Small intestine (tissue), 7 donors: ENCODE measurements around the gene ORM2. TPM values are rescaled to one million over a fixed set of nuclear protein-coding genes. Genes with fewer than 3 reads are reported as not detected.
"Not testable (repeated sequence)": the region's sequence is repeated elsewhere in the genome, so short reads cannot be mapped to it uniquely, and the experiment has no call there.

Experiments used
- DNase-seq, 2 donors: peaks; one replicate each; pipeline versions ENCODE4 v3.0.0 to v3.0.0-alpha.2; 2013
- FAIRE-seq: peaks from 2 replicates; lab custom pipeline; 2012; peaks lifted over from hg19 to GRCh38; lab: Jason Lieb, UNC
- H3K27ac ChIP-seq, 3 donors: one replicate each; pipeline ENCODE4 v1.5.1; 2013; ENCODE audit warnings: low read length in 2 of 3, mild to moderate bottlenecking in 2 of 3, control low read depth in 1 of 3, inconsistent platforms in 1 of 3, low read depth in 1 of 3, moderate library complexity in 1 of 3
- H3K27me3 ChIP-seq, 3 donors: one replicate each; pipeline ENCODE4 v1.6.1; 2013; ENCODE audit warnings: low read length in 3 of 3, inconsistent platforms in 1 of 3; ENCODE audit not compliant: control insufficient read depth in 3 of 3, insufficient read depth in 3 of 3
- H3K36me3 ChIP-seq, 3 donors: one replicate each; pipeline ENCODE4 v1.6.1; 2013; ENCODE audit warnings: low read length in 3 of 3, inconsistent platforms in 1 of 3, low read depth in 1 of 3, mild to moderate bottlenecking in 1 of 3, moderate library complexity in 1 of 3; ENCODE audit not compliant: control insufficient read depth in 3 of 3, insufficient read depth in 2 of 3
- H3K4me1 ChIP-seq, 3 donors: one replicate each; pipeline ENCODE4 v1.6.1; 2013; ENCODE audit warnings: low read length in 2 of 3, inconsistent platforms in 1 of 3, low read depth in 1 of 3, mild to moderate bottlenecking in 1 of 3, moderate library complexity in 1 of 3; ENCODE audit not compliant: control insufficient read depth in 3 of 3, insufficient read depth in 2 of 3
- H3K4me3 ChIP-seq, 3 donors: one replicate each; pipeline ENCODE4 v1.5.1; 2013; ENCODE audit warnings: low read length in 3 of 3, control low read depth in 1 of 3, inconsistent platforms in 1 of 3, low read depth in 1 of 3, mild to moderate bottlenecking in 1 of 3, moderate library complexity in 1 of 3
- H3K9me3 ChIP-seq, 2 donors: one replicate each; pipeline ENCODE4 v1.6.1; 2013; ENCODE audit warnings: low read depth in 1 of 2, low read length in 1 of 2; ENCODE audit not compliant: control insufficient read depth in 2 of 2, insufficient read depth in 1 of 2
- whole genome bisulfite sequencing, 3 donors: extraction: QIAGEN DNeasy Blood & Tissue Kit; methylation state at CpG; one replicate each; pipeline ENCODE4 v1.1.7; 2013; 5-methylcytosine and 5-hydroxymethylcytosine counted together
- polyA plus RNA-seq, 4 donors: library from polyadenylated mRNA; stranded (reverse) in 3 of 4; unstranded in 1 of 4; fragments of 200-250 nt in 3 of 4; fragments of 120-200 nt in 1 of 4; gene quantifications; one replicate each; pipeline versions ENCODE4 v1.2.1 to v1.2.3, GENCODE V29; 2013
- donor health status: healthy with polysubstance abuse.
- donor health status: control.
- donor health status: control.
- donor health status: Bipolar disorder and iron deficiency.
- donor health status: healthy.

Gene ORM2
- polyA plus RNA-seq, 4 donors, result 0.28 TPM; not detected in 3

DNA sequence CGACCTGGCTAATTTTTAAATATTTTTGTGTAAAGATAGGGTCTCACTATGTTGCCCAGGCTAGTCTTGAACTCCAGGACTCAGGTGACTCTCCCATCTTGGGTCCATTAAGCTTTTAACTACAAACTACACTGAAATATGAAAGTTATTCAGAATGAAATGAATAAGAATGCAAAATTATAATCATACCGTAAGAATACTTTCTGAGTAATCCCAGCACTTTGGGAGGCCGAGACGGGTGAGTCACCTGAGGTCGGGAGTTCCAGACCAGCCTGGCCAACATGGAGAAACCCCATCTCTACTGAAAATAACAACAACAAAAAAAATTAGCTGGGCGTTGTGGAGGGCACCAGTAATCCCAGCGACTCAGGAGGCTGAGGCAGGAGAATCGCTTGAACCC lies 7.9 kb upstream of the ORM2 start:
- no peaks in the 10 kb centered on the region for H3K4me1 ChIP-seq
- WGBS, 3 donors, result 57 to 83% (median 70%) methylated on average over 8 of the region's 8 CpGs
- H3K27ac ChIP-seq, result no peak overlapping the region
- no peak overlapping the region for H3K4me3 ChIP-seq
- no peaks in the 10 kb centered on the region for H3K9me3 ChIP-seq
- FAIRE-seq (no peak), DNase-seq (no peak)
- no peaks in the 10 kb centered on the region for H3K27me3 ChIP-seq
- H3K36me3 ChIP-seq, result no peaks in the 10 kb centered on the region

DNA sequence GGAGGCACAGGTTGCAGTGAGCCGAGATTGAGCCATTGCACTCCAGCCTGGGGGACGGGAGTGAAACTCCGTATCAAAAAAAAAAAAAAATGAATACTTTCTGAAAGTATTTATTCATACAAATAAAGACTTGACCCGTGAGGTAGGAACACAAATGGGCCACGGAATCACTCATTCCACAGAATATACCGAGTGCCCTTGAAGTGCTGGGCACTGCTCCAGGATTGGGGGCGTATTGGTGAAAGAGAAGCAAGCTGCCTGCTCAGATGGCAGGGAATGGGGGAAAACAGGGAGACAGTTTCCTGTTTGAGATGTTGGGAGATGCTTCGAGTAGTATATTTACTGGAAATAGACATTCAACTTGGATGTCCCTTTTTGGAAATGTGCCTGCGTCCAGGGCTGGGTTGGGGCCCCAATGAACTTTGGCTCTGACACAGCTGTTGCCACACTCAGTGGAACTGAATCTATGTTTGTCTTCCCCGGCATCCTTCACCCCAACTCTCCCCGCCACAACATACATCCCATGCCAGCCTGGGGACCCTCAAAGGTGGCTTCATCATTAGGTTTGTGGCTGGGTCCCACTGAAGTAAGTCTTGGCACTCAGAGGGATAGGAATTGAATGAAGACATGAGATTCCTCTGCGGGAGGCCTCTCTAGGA lies 7.4 kb upstream of the ORM2 start:
- not testable (repeated sequence) for H3K36me3 ChIP-seq, H3K27me3 ChIP-seq, DNase-seq, H3K4me1 ChIP-seq, FAIRE-seq, H3K9me3 ChIP-seq, H3K4me3 ChIP-seq, H3K27ac ChIP-seq
- whole genome bisulfite sequencing, 3 donors, result 51 to 62% (median 56%) methylated on average over 9 to 12 of the region's 12 CpGs

GRCh38 chr9:114322831-114323531 lies 6.7 kb upstream of the ORM2 start, which contains the start of gene ORM1:
Gene ORM1 (plus strand): TSS chr9:114323098. CDS start chr9:114323134, 36 bp downstream.
- not testable (repeated sequence) for H3K27ac ChIP-seq, H3K27me3 ChIP-seq, H3K36me3 ChIP-seq, H3K4me3 ChIP-seq, H3K9me3 ChIP-seq, H3K4me1 ChIP-seq, DNase-seq, FAIRE-seq
- WGBS, 3 donors, result 83 to 86% (median 86%) methylated on average over 2 to 4 of the region's 15 CpGs

DNA sequence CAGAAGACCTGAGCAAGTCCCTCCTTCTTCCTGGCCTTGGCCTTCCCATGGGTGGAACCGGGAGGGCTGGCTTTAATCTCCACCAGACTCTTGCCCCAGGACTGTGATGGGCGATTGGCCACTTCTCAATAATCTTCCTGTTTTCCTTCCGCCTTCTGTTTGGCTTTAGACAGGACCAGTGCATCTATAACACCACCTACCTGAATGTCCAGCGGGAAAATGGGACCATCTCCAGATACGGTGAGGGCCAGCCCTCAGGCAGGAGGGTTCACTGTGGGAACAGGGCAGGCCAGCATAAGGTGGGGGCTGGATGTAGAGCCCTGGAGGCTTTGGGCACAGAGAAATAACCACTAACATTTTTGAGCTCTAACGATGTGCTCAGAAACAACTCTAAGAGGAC lies 5.8 kb upstream of the ORM2 start:
- DNase-seq, H3K4me1 ChIP-seq, H3K27ac ChIP-seq, H3K9me3 ChIP-seq, FAIRE-seq, H3K4me3 ChIP-seq, H3K27me3 ChIP-seq, H3K36me3 ChIP-seq: not testable (repeated sequence)
- 78 to 82% (median 78%) methylated on average over 6 of the region's 6 CpGs for WGBS, 3 donors

DNA sequence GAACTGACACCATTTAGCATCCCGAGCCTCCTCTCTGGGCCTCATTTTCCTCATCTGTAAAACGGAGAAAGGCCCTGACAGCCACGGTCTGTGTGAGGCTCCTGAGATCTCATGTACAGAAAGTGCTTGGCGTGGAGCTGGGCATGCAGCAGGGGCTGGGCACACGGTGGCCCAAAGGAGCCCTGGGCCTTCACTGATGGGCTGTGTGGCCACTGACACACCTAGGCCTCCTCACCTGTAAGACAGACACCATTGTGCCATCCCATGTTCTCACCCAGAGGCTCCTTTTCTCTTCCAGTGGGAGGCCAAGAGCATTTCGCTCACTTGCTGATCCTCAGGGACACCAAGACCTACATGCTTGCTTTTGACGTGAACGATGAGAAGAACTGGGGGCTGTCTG lies 5.2 kb upstream of the ORM2 start:
- DNase-seq (no peak), FAIRE-seq (no peak)

DNA sequence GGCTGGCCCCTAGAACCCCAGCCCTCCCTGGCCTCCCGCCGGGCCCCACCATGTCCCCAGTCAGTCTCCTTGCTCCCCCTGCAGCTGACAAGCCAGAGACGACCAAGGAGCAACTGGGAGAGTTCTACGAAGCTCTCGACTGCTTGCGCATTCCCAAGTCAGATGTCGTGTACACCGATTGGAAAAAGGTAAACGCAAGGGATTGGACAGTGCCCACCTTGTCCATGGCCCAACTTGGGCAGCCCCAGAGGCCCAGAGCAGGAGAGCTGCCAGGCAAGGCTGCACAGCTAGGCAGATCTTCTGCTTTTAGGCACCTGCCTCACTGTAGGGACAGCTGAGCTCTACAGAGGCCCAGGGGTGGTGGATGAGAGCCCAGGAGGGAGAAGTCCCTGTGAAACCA lies 4.7 kb upstream of the ORM2 start:
- WGBS, 3 donors, result 84 to 95% (median 89%) methylated on average over 6 to 7 of the region's 9 CpGs
- not testable (repeated sequence) for H3K9me3 ChIP-seq, H3K36me3 ChIP-seq, DNase-seq, FAIRE-seq, H3K4me3 ChIP-seq, H3K4me1 ChIP-seq, H3K27ac ChIP-seq, H3K27me3 ChIP-seq

More for the DNA sequence above, 5.2 kb upstream of the ORM2 start:
- no peaks in the 10 kb centered on the region for H3K27me3 ChIP-seq
- H3K27ac ChIP-seq, result no peak overlapping the region
- H3K4me3 ChIP-seq, result no peak overlapping the region
- peaks cover 0 to 7% of the 10 kb centered on the region in 2 donors for H3K9me3 ChIP-seq
- WGBS, 3 donors, result 85 to 99% (median 88%) methylated on average over 8 of the region's 8 CpGs
- peaks cover 0 to 4% (median 0%) of the 10 kb centered on the region in 3 donors for H3K4me1 ChIP-seq
- no peaks in the 10 kb centered on the region for H3K36me3 ChIP-seq

GRCh38 chr9:114325684-114326254 lies 3.9 kb upstream of the ORM2 start:
- not testable (repeated sequence) for H3K9me3 ChIP-seq, FAIRE-seq, H3K4me3 ChIP-seq, H3K27me3 ChIP-seq, H3K4me1 ChIP-seq, DNase-seq, H3K36me3 ChIP-seq, H3K27ac ChIP-seq
- WGBS, 3 donors, result 77 to 80% (median 78%) methylated on average over 3 of the region's 3 CpGs

- DNase-seq, result no peak
- peaks cover 0 to 7% of the 10 kb centered on the region in 2 donors for H3K9me3 ChIP-seq
- FAIRE-seq, result no peak
- H3K27ac ChIP-seq, result no peak overlapping the region
- WGBS, 3 donors, result 89 to 96% (median 94%) methylated on average over 8 of the region's 8 CpGs
- H3K4me3 ChIP-seq, result no peak overlapping the region
- no peaks in the 10 kb centered on the region for H3K36me3 ChIP-seq
- peaks cover 0 to 4% (median 0%) of the 10 kb centered on the region in 3 donors for H3K4me1 ChIP-seq
- no peaks in the 10 kb centered on the region for H3K27me3 ChIP-seq
Measured at GRCh38 chr9:114327749-114328148, 1.9 kb upstream of the ORM2 start.
